ENCODE data around the gene BMPR2. TPM values are rescaled to one million over a fixed set of nuclear protein-coding genes. Genes with fewer than 3 reads are reported as not detected.

Gene BMPR2
- total and polyA plus RNA-seq, 2 of the 4 experiments (the other 2 are of a cell fraction), result 17.0 to 30.1 TPM

- intact Hi-C loops (cut with micrococcal nuclease) (loop anchor here (2.0 to 10.0 kb wide), 7 partner anchors 50 to 342 kb away; partner anchors contain the start of gene FZD7), dilution Hi-C loops (cut with HindIII; ENCODE audit: low sequenced_read_pairs, unreplicated experiment) (no loop called here), in situ Hi-C loops (cut with MboI; ENCODE audit: low sequenced_read_pairs) (no loop called here)
- Histone ChIP-seq H3K9me1 (ENCODE audit: insufficient read depth, low read length) (peaks cover 5% of the 10 kb centered on the region), H3K4me2 (ENCODE audit: low read depth, low read length) (peak overlapping the region; percentile 65), H2AFZ (replicated peaks; ENCODE audit: low read length, poor library complexity) (peak overlapping the region; percentile 91), H2BK120ac (ENCODE audit: low read depth, low read length) (peak overlapping the region; percentile 6; the same call in 1 of the 2 replicates), H4K91ac (ENCODE audit: insufficient read depth, low read depth, low read length) (peak overlapping the region; percentile 20; the same call in 1 of the 2 replicates), H2BK15ac (ENCODE audit: low read depth, low read length) (no peak overlapping the region; the same call in 2 of the 3 replicates), H3K9me3 (ENCODE audit: control insufficient read depth, insufficient read depth, low read length) (no peaks in the 10 kb centered on the region), H3K27me3 (ENCODE audit: control insufficient read depth, insufficient read depth, low read length) (no peaks in the 10 kb centered on the region), H2AK9ac (replicated peaks; ENCODE audit: low read depth, low read length, poor library complexity) (peak overlapping the region; percentile 97), H3K18ac (ENCODE audit: low read depth, low read length) (peak overlapping the region; percentile 96), H3K9ac (ENCODE audit: low read depth, low read length) (peak overlapping the region; percentile 96), H3K14ac (replicated peaks; ENCODE audit: low read depth, low read length) (peak overlapping the region; percentile 99), H2BK5ac (ENCODE audit: low read depth, low read length, poor library complexity, severe bottlenecking) (peak overlapping the region; percentile 92), H3K23ac (ENCODE audit: low read depth, low read length) (peak overlapping the region; percentile 100), H3K27ac (ENCODE audit: insufficient read depth, low read length) (peak overlapping the region; percentile 94), H4K5ac (ENCODE audit: low read depth, low read length) (no peak overlapping the region), H2AK5ac (ENCODE audit: low read depth, low read length) (peak overlapping the region; percentile 33), H2BK20ac (ENCODE audit: low read depth, low read length) (no peak overlapping the region), H3K79me1 (ENCODE audit: low read depth in 1 of 2, low read length in 2 of 2) (peaks cover 0 to 23% of the 10 kb centered on the region in 2 experiments; a peak in 2 of 4 replicates), H3K4me3 (ENCODE audit: insufficient read depth, low read depth, low read length) (peak overlapping the region; percentile 100), H3K4me1 (ENCODE audit: control insufficient read depth, insufficient read depth, low read length) (peaks cover 4% of the 10 kb centered on the region; the same call in 1 of the 2 replicates), H3K36me3 (ENCODE audit: control insufficient read depth, insufficient read depth, low read length) (no peaks in the 10 kb centered on the region), H4K20me1 (ENCODE audit: insufficient read depth, low read length) (peaks cover 49% of the 10 kb centered on the region), H4K8ac (ENCODE audit: low read depth in 2 of 2, low read length in 2 of 2) (peak overlapping the region in 1 of 2 experiments; percentile 66; a peak in 2 of 4 replicates), H3K56ac (ENCODE audit: extremely low read depth, insufficient read depth, low read length) (peak overlapping the region; percentile 64; the same call in 1 of the 2 replicates), H3K4ac (ENCODE audit: low read depth, low read length) (peak overlapping the region; percentile 98)
- peak; percentile 30 for DNase-seq
- no TSS peak for BruUV-seq (replicated peaks)
- CTCF ChIA-PET, result no interaction called here
- POLR2A ChIA-PET (ENCODE audit: unreplicated experiment), result no interaction called here
- WGBS, 2 experiments (ENCODE audit: extremely low coverage in 2 of 2, insufficient read length in 1 of 2), result no CpG with 5 or more reads among the region's 38 CpGs
- TF ChIP-seq RAD21 (IDR thresholded peaks at IDR 0.05; ENCODE audit: low read length) (peak; percentile 28; the same call in 1 of the 2 replicates), USF2 (IDR thresholded peaks at IDR 0.05; ENCODE audit: low read depth, low read length) (no peak), RCOR1 (IDR thresholded peaks at IDR 0.05; ENCODE audit: insufficient replicate concordance, low read length) (no peak), MXI1 (IDR thresholded peaks at IDR 0.05; ENCODE audit: borderline replicate concordance, low read depth, low read length) (peak; percentile 82), FOS (IDR thresholded peaks at IDR 0.05; ENCODE audit: low read depth, low read length) (no peak), CEBPB (IDR thresholded peaks at IDR 0.05; ENCODE audit: low read depth, low read length) (no peak), ELK1 (IDR thresholded peaks at IDR 0.05; ENCODE audit: borderline replicate concordance, low read depth, low read length) (no peak), MAFK (IDR thresholded peaks at IDR 0.05; ENCODE audit: low read depth, low read length) (no peak)
- no peak for ATAC-seq (ENCODE audit: low read depth)
Observed at GRCh38 chr2:202377207-202377761, 1.2 kb downstream of the BMPR2 start.
